Endothelial cell (in vitro differentiated cells): ENCODE measurements around the gene UBN1. TPM values are rescaled to one million over a fixed set of nuclear protein-coding genes. Genes with fewer than 3 reads are reported as not detected.

Source experiments
- DNase-seq: peaks from one replicate; pipeline ENCODE4 v3.0.0; 2021; ENCODE audit warnings: low spot score
- H3K27ac Mint-ChIP-seq: one replicate; pipeline ENCODE4 v1.8.0; 2021; ENCODE audit warnings: mixed read lengths, inconsistent platforms; ENCODE audit not compliant: unreplicated experiment
- H3K27me3 Mint-ChIP-seq: one replicate; pipeline ENCODE4 v1.8.0; 2021; ENCODE audit warnings: mild to moderate bottlenecking, moderate library complexity, mixed read lengths, inconsistent platforms; ENCODE audit not compliant: unreplicated experiment
- H3K36me3 Mint-ChIP-seq: one replicate; pipeline ENCODE4 v1.8.0; 2021; ENCODE audit warnings: mild to moderate bottlenecking, low read depth, mixed read lengths, inconsistent platforms; ENCODE audit not compliant: unreplicated experiment
- H3K4me1 Mint-ChIP-seq: one replicate; pipeline ENCODE4 v1.8.0; 2021; ENCODE audit warnings: mild to moderate bottlenecking, mixed read lengths, inconsistent platforms; ENCODE audit not compliant: unreplicated experiment
- H3K4me3 Mint-ChIP-seq: one replicate; pipeline ENCODE4 v1.8.0; 2021; ENCODE audit warnings: mild to moderate bottlenecking, mixed read lengths, inconsistent platforms; ENCODE audit not compliant: unreplicated experiment
- H3K9me3 Mint-ChIP-seq: one replicate; pipeline ENCODE4 v1.8.0; 2021; ENCODE audit warnings: mixed read lengths, inconsistent platforms; ENCODE audit not compliant: unreplicated experiment
- total RNA-seq: library from RNA; stranded (reverse); fragmentation: NEBNext Ultra II Directional; extraction: Animal tissue kit (Norgen Biotek cat#: 25700); gene quantifications from one replicate; pipeline ENCODE4 v1.2.1, GENCODE V29; 2021; ENCODE audit not compliant: unreplicated experiment
- TF ChIP-seq, protein P1 (sequence below): fragments of 200-600 bp; sonication (generic); IDR thresholded peaks from one replicate; pipeline ENCODE4 v1.5.0; 2021; ENCODE audit warnings: antibody characterized with exemption; ENCODE audit not compliant: unreplicated experiment

UBN1 gene
- total RNA-seq, 1 donor from 2014 or later: 36.4 TPM

DNA sequence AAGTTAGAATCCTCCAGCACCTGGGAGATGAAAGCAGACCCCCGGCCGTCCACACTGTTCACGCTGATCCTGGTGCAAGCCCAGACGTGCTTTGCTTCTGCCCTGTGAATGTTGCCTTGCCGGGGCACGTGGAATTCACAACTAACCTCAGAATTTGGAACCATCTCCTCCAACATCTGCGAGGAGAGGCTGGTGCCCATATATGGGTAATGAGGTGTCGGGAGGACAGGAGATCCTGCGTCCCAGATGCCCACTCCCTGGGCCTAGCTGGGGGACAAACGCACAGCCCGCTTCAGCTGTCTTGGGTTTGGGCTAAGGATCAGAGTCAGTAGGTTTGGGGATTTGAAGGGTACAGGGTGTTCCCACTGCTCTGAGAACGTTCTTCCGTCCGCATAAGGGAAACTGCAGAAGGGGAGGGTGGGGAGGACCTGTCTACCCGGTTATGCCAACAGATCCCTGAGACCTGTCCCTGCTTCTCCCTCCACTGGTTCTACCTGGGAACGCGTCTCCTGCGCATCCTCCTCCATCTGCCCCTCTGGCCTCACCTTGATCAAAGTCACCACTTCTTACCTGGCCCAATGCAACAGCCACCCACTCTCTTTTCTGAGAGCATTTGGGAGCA, 75.6 kb downstream of the UBN1 start:
- H3K4me3 Mint-ChIP-seq: no peak overlapping the region
- DNase-seq: no peak
- no peaks in the 10 kb centered on the region for H3K4me1 Mint-ChIP-seq
- TF ChIP-seq, protein P1, sequence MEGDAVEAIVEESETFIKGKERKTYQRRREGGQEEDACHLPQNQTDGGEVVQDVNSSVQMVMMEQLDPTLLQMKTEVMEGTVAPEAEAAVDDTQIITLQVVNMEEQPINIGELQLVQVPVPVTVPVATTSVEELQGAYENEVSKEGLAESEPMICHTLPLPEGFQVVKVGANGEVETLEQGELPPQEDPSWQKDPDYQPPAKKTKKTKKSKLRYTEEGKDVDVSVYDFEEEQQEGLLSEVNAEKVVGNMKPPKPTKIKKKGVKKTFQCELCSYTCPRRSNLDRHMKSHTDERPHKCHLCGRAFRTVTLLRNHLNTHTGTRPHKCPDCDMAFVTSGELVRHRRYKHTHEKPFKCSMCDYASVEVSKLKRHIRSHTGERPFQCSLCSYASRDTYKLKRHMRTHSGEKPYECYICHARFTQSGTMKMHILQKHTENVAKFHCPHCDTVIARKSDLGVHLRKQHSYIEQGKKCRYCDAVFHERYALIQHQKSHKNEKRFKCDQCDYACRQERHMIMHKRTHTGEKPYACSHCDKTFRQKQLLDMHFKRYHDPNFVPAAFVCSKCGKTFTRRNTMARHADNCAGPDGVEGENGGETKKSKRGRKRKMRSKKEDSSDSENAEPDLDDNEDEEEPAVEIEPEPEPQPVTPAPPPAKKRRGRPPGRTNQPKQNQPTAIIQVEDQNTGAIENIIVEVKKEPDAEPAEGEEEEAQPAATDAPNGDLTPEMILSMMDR: no peak
- no peak overlapping the region for H3K27ac Mint-ChIP-seq
- H3K9me3 Mint-ChIP-seq: no peaks in the 10 kb centered on the region
- peaks cover 7% of the 10 kb centered on the region for H3K27me3 Mint-ChIP-seq
- peaks cover 4% of the 10 kb centered on the region for H3K36me3 Mint-ChIP-seq

DNA sequence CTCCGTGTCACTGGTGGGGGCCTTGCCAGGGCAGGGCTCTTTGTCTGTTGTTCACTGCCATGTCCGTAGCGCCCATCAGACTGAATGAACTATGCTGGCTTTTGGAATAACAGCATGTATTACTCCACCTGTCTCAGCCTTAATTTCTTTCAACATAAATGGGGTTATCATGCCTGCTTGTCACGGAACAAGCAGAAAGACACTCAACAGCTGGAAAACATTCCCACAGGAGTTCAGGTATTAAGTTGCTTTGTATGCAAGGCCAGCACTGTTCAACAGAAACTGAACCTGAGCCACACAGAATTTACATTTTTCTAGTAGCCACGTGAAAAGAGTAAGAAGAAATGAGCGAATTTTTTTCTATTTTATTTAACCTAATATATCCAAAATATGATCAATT, 76.6 kb downstream of the UBN1 start:
- no peaks in the 10 kb centered on the region for H3K9me3 Mint-ChIP-seq
- H3K36me3 Mint-ChIP-seq: peaks cover 4% of the 10 kb centered on the region
- no peaks in the 10 kb centered on the region for H3K4me1 Mint-ChIP-seq
- no peak overlapping the region for H3K27ac Mint-ChIP-seq
- no peak overlapping the region for H3K4me3 Mint-ChIP-seq
- TF ChIP-seq, protein P1: no peak
- H3K27me3 Mint-ChIP-seq: peaks cover 7% of the 10 kb centered on the region
- DNase-seq: no peak

DNA sequence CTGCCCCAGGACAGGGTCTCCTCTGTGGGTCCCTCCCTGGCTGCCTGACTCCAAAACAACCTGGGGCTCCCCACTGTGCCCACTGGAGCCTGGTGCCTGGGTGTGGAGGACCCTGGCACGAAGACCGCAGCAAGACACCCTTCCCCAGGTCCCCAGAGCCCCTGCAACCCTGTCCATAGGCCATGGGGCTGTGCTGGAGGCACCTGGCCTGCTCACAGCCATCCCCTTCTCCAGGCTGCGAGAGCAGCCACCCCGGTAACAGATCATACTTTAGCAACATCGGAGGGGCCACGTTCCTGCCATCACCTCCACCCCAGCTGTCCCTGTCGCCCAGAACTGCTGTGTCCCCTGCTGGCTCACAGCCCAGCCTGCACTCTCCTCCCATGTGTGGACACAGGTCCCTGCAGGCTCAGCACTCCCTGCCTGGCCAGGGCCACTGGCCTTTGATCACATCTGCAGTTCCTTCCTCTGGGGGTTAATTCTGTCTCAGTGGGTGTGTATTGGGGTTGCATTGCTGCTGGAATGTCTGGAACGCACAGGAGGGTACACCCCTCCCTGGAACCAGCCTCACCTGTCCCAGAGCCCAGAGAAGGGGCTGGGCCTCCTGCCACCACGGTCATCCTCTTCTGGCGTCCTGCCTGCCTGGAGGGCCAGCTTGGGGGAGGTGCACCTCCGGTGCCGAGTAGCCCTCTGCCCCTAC, 77.5 kb downstream of the UBN1 start:
- no peak for DNase-seq
- Mint-ChIP-seq H3K4me1 (no peaks in the 10 kb centered on the region), H3K27ac (no peak overlapping the region), H3K36me3 (peaks cover 4% of the 10 kb centered on the region), H3K27me3 (peaks cover 7% of the 10 kb centered on the region), H3K4me3 (no peak overlapping the region), H3K9me3 (no peaks in the 10 kb centered on the region)
- TF ChIP-seq, protein P1: no peak

DNA sequence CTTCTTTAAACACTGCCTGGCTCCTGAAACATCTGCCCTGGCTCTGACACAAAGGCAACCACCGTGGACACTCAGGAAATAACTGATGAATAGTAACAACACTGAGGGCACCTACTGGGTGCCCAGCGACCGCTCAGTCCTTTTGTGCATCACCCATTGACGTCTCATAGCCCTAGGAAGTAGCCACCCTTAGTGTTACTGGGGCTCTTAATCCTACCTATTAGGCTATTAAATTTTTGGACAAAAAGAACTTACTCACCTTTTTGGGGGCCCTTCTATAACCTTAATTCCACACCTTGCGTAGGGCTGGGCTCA, 78.0 kb downstream of the UBN1 start:
- peaks cover 8% of the 10 kb centered on the region for H3K27me3 Mint-ChIP-seq
- no peaks in the 10 kb centered on the region for H3K4me1 Mint-ChIP-seq
- H3K27ac Mint-ChIP-seq: no peak overlapping the region
- no peak for DNase-seq
- no peaks in the 10 kb centered on the region for H3K9me3 Mint-ChIP-seq
- peaks cover 4% of the 10 kb centered on the region for H3K36me3 Mint-ChIP-seq
- TF ChIP-seq, protein P1: no peak
- H3K4me3 Mint-ChIP-seq: no peak overlapping the region

DNA sequence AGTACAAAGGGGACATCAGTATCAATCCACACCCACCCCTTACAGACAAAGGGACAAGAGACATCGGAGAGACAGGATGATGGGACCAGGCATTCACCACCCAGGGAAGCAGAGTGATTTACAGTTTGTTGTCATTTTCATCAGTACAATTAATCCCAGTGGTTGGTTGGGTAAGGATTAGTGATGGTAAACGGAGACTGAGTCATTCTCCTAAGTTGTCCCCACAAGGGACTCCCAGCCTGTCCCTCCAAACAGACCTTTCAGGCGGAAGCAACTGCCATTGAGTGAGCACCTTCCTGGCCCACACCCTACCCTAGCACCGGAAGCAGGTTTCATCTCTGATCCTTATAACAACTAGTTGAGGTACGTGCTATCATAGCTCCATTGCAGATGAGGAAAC, 78.5 kb downstream of the UBN1 start:
- TF ChIP-seq, protein P1: no peak
- Mint-ChIP-seq H3K36me3 (peaks cover 4% of the 10 kb centered on the region), H3K9me3 (no peaks in the 10 kb centered on the region), H3K27me3 (peaks cover 8% of the 10 kb centered on the region), H3K4me1 (no peaks in the 10 kb centered on the region), H3K27ac (no peak overlapping the region), H3K4me3 (no peak overlapping the region)
- no peak for DNase-seq
